Activated T-helper 17 cell treated with anti-CD3 and anti-CD28 coated beads, Interleukin-2, amount 50 U/mL, for 72 hours (primary cell): Measurements from ENCODE around the gene KSR1. TPM values are rescaled to one million over a fixed set of nuclear protein-coding genes. Genes with fewer than 3 reads are reported as not detected.

Experiments
- ATAC-seq: fragments of 150-1000 bp; cut with Tn5 transposase; replicated peaks from 2 replicates; pipeline ENCODE4 v1.10.0; 2021; ENCODE audit warnings: mild to moderate bottlenecking, moderate library complexity
- H3K27ac Mint-ChIP-seq: one replicate; pipeline ENCODE4 v1.8.0; 2022; ENCODE audit warnings: mixed read lengths
- H3K27me3 Mint-ChIP-seq: one replicate; pipeline ENCODE4 v1.8.0; 2022; ENCODE audit warnings: mixed read lengths
- H3K36me3 Mint-ChIP-seq: one replicate; pipeline ENCODE4 v1.8.0; 2022; ENCODE audit warnings: low read depth, mild to moderate bottlenecking, mixed read lengths
- H3K4me1 Mint-ChIP-seq: one replicate; pipeline ENCODE4 v1.8.0; 2022; ENCODE audit warnings: mixed read lengths
- H3K4me3 Mint-ChIP-seq: one replicate; pipeline ENCODE4 v1.8.0; 2022; ENCODE audit warnings: mild to moderate bottlenecking, mixed read lengths
- H3K9me3 Mint-ChIP-seq: one replicate; pipeline ENCODE4 v1.8.0; 2022; ENCODE audit warnings: mixed read lengths
- total RNA-seq, 2 donors: library from RNA; stranded (reverse); gene quantifications; one replicate each; pipeline ENCODE4 v1.2.3, GENCODE V29; 2022

Gene KSR1
- total RNA-seq, 2 donors from 2014 or later, result 46.1 to 52.6 TPM

- ATAC-seq, result peak; percentile 22
- Mint-ChIP-seq H3K36me3 (peaks cover 11% of the 10 kb centered on the region), H3K9me3 (no peaks in the 10 kb centered on the region)
Measured at GRCh38 chr17:27466376-27466742, 10.1 kb downstream of the KSR1 start.

GRCh38 chr17:27466743-27467375 is 10.6 kb downstream of the KSR1 start:
- H3K27me3 Mint-ChIP-seq, result no peaks in the 10 kb centered on the region

More at GRCh38 chr17:27466376-27466742, 10.1 kb downstream of the KSR1 start:
- Mint-ChIP-seq H3K27me3 (no peaks in the 10 kb centered on the region), H3K4me1 (peaks cover 63% of the 10 kb centered on the region), H3K4me3 (peak overlapping the region; percentile 84), H3K27ac (peak overlapping the region; percentile 94)

GRCh38 chr17:27469256-27469655 is 13.0 kb downstream of the KSR1 start:
- no peak for ATAC-seq
- peak overlapping the region; percentile 95 for H3K27ac Mint-ChIP-seq
- no peaks in the 10 kb centered on the region for H3K9me3 Mint-ChIP-seq
- H3K4me3 Mint-ChIP-seq, result peak overlapping the region; percentile 79
- no peaks in the 10 kb centered on the region for H3K27me3 Mint-ChIP-seq
- H3K36me3 Mint-ChIP-seq, result peaks cover 17% of the 10 kb centered on the region
- H3K4me1 Mint-ChIP-seq, result peaks cover 61% of the 10 kb centered on the region

More at GRCh38 chr17:27466743-27467375, 10.6 kb downstream of the KSR1 start:
- peaks cover 11% of the 10 kb centered on the region for H3K36me3 Mint-ChIP-seq
- peaks cover 62% of the 10 kb centered on the region for H3K4me1 Mint-ChIP-seq
- H3K9me3 Mint-ChIP-seq, result no peaks in the 10 kb centered on the region
- H3K4me3 Mint-ChIP-seq, result peak overlapping the region; percentile 84
- peak overlapping the region; percentile 94 for H3K27ac Mint-ChIP-seq
- ATAC-seq, result peak; percentile 84

- peaks cover 71% of the 10 kb centered on the region for H3K4me1 Mint-ChIP-seq
- peak overlapping the region; percentile 95 for H3K27ac Mint-ChIP-seq
- H3K27me3 Mint-ChIP-seq, result no peaks in the 10 kb centered on the region
- peak; percentile 73 for ATAC-seq
- no peaks in the 10 kb centered on the region for H3K9me3 Mint-ChIP-seq
- peaks cover 17% of the 10 kb centered on the region for H3K36me3 Mint-ChIP-seq
- H3K4me3 Mint-ChIP-seq, result peak overlapping the region; percentile 75
Measured at GRCh38 chr17:27471321-27472269, 15.3 kb downstream of the KSR1 start.

- no peaks in the 10 kb centered on the region for H3K9me3 Mint-ChIP-seq
- H3K27me3 Mint-ChIP-seq, result no peaks in the 10 kb centered on the region
- ATAC-seq, result peak; percentile 68
- H3K27ac Mint-ChIP-seq, result peak overlapping the region; percentile 95
- H3K4me1 Mint-ChIP-seq, result peaks cover 71% of the 10 kb centered on the region
- H3K36me3 Mint-ChIP-seq, result peaks cover 17% of the 10 kb centered on the region
- H3K4me3 Mint-ChIP-seq, result peak overlapping the region; percentile 75
Measured at GRCh38 chr17:27473190-27473747, 17.0 kb downstream of the KSR1 start.

- peak overlapping the region; percentile 75 for H3K4me3 Mint-ChIP-seq
- H3K27ac Mint-ChIP-seq, result peak overlapping the region; percentile 95
- no peaks in the 10 kb centered on the region for H3K27me3 Mint-ChIP-seq
- no peaks in the 10 kb centered on the region for H3K9me3 Mint-ChIP-seq
- no peak for ATAC-seq
- peaks cover 67% of the 10 kb centered on the region for H3K4me1 Mint-ChIP-seq
- peaks cover 14% of the 10 kb centered on the region for H3K36me3 Mint-ChIP-seq
Measured at GRCh38 chr17:27473748-27474609, 17.7 kb downstream of the KSR1 start.

GRCh38 chr17:27475070-27475673 is 18.9 kb downstream of the KSR1 start:
- Mint-ChIP-seq H3K27ac (peak overlapping the region; percentile 95), H3K36me3 (peaks cover 11% of the 10 kb centered on the region), H3K27me3 (no peaks in the 10 kb centered on the region), H3K4me3 (peak overlapping the region; percentile 75), H3K4me1 (peaks cover 63% of the 10 kb centered on the region), H3K9me3 (no peaks in the 10 kb centered on the region)
- peak; percentile 59 for ATAC-seq

GRCh38 chr17:27475981-27476895 is 20.0 kb downstream of the KSR1 start:
- H3K4me1 Mint-ChIP-seq, result peaks cover 65% of the 10 kb centered on the region
- peak overlapping the region; percentile 75 for H3K4me3 Mint-ChIP-seq
- H3K9me3 Mint-ChIP-seq, result no peaks in the 10 kb centered on the region
- no peaks in the 10 kb centered on the region for H3K27me3 Mint-ChIP-seq
- no peak for ATAC-seq
- peak overlapping the region; percentile 95 for H3K27ac Mint-ChIP-seq
- H3K36me3 Mint-ChIP-seq, result peaks cover 8% of the 10 kb centered on the region

GRCh38 chr17:27477050-27477888 is 21.0 kb downstream of the KSR1 start:
- Mint-ChIP-seq H3K27me3 (no peaks in the 10 kb centered on the region), H3K27ac (peak overlapping the region; percentile 58), H3K4me3 (peak overlapping the region; percentile 3), H3K36me3 (peaks cover 15% of the 10 kb centered on the region), H3K9me3 (no peaks in the 10 kb centered on the region), H3K4me1 (peaks cover 66% of the 10 kb centered on the region)
- ATAC-seq, result no peak

GRCh38 chr17:27477971-27478684 is 21.9 kb downstream of the KSR1 start:
- Mint-ChIP-seq H3K36me3 (peaks cover 15% of the 10 kb centered on the region), H3K27me3 (no peaks in the 10 kb centered on the region), H3K9me3 (no peaks in the 10 kb centered on the region), H3K27ac (no peak overlapping the region), H3K4me3 (no peak overlapping the region), H3K4me1 (peaks cover 62% of the 10 kb centered on the region)
- ATAC-seq, result no peak

GRCh38 chr17:27478901-27479538 is 22.8 kb downstream of the KSR1 start:
- H3K9me3 Mint-ChIP-seq, result no peaks in the 10 kb centered on the region
- no peak for ATAC-seq
- H3K4me3 Mint-ChIP-seq, result no peak overlapping the region
- peaks cover 56% of the 10 kb centered on the region for H3K4me1 Mint-ChIP-seq
- H3K36me3 Mint-ChIP-seq, result peaks cover 8% of the 10 kb centered on the region
- no peaks in the 10 kb centered on the region for H3K27me3 Mint-ChIP-seq
- H3K27ac Mint-ChIP-seq, result no peak overlapping the region
